Left lobe of liver (tissue), 2 donors: ENCODE measurements around the gene CMTR1. TPM values are rescaled to one million over a fixed set of nuclear protein-coding genes. Genes with fewer than 3 reads are reported as not detected.
"Not testable (repeated sequence)": the region's sequence is repeated elsewhere in the genome, so short reads cannot be mapped to it uniquely, and the experiment has no call there.

Experiments
- ATAC-seq: fragments of 200-7000 bp; cut with Tn5 transposase; one replicate; pipeline ENCODE4 v1.9.1; 2020; ENCODE audit warnings: mild to moderate bottlenecking, moderate library complexity
- DNase-seq: peaks from one replicate; pipeline ENCODE4 v3.0.0-alpha.2; 2020; ENCODE audit warnings: low spot score
- total RNA-seq: library from RNA; stranded (reverse); gene quantifications from one replicate; pipeline ENCODE4 v1.2.1, GENCODE V29; 2021
- donor health status: DM: no; HTN: no; CAD: no; lungs with moderate emphysema.
- donor health status: DM: no; HTN: yes; CAD: no.

The CMTR1 gene
- total RNA-seq, 1 donor from 2014 or later: 17.8 TPM

DNA sequence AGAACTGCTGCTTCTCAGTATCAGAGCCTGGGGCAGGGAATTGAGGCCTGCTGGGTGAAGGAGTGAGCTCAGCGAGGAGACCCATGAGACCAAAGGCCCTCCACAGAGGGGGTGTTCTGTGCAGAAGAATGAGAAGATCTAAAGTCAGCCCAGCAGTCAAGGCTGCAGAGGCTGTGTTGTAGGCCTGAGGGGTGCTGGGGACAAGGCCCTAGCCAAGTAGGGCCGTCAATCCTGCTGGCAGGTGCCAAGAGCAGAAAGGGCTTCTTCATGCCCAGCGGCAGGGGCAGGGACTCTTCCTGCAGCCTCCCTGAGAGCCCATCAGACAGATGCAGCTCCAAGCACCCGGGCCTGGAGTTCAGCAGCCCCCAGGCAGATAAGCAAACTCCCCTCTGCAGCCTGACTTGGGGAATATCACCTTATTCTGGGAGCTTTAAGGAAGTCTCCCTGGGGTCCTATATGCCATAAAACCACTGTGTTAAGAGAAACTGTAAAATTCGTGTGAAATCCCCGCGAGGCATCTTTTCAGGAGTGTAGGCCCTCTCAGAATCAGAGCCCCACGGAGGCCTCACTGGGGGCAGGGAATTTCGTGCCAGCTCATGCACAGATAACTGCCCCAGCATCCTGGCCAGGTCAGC lies 57.6 kb downstream of the CMTR1 start:
- no peak for DNase-seq
- no peak for ATAC-seq

DNA sequence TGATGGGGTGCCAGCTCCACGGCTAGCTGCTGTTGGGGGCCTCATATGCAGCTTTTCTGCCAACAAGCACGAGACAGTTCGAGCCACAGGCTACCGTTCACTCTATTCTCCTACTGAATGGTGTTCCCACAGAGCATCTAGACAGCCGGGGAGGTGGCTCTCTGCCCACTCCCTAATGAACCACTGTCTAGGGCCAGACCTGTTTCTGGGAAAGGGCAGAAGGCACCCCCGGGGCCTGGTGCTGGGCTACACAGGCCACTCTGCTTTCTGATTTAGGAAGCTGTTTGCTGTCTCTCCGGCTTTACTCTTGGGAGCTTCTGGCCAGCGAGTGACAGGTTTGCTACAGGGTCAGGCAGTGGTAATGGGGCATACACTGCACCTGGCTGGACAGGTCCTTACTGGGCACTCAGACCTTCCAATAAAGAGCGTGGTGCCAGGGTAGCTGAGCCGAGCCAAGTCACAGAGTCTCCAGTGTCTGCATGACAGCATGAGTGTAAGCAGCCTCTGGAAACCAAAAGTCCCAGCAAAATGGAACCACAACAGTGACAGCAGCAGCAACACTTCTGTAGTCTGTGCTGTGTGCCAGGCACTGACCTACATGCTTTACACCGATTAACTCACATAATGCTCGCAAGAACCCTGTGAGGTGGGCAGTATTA lies 58.3 kb downstream of the CMTR1 start:
- DNase-seq (peak; percentile 69), ATAC-seq (peak; percentile 85)

DNA sequence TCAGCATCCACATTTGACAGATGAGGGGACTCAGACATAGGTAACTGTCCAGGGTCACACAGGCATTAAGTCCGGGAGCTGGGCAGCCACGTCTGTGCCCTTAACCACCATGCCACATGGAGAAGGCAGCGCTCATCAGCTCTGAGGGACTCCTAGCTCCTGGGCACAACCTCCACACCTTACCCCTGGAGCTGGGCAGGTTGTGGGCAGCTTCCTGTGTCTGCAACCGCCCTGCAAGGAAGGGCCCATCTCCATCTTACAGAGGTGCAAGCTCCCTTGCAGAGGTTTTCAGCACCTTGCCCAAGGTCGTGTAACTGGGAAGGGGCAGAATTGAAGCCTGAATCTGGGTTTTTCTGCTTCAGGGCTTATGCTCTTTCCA lies 58.8 kb downstream of the CMTR1 start:
- DNase-seq (no peak), ATAC-seq (no peak)

DNA sequence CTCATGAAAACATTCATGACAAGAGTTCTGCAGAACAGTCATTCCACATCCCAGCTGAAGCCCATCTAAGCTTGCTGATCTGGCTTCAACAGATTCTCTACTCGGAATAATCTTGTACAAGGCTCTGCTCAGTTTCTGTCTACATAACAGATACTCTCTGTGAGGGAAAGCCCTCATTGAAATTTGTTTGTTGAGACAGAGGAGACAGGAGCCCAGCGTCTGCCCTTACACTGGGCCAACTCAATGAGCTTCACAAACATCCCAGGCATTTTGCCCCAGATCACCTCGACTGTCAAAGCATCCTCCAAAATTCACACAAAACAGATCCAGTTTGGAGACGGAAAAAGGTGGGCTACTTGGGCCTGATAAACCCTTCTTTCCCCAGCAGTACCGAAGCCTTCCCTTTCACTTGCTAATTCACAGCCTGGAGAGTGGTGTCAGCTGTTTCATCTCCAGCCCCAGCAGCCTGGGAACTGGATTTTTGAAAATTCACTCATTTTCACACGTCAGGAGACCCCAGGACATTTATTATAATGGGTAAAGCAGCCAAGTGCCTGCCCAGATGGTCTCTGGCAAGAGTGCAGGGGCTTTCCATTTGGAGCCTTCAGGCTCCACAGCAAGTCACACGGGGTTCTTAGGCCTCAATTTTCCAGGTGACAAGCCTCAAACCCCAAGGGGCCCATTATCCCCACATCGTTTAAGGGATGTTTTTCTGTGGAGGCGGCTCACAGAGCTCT lies 59.4 kb downstream of the CMTR1 start:
- ATAC-seq: no peak
- no peak for DNase-seq

DNA sequence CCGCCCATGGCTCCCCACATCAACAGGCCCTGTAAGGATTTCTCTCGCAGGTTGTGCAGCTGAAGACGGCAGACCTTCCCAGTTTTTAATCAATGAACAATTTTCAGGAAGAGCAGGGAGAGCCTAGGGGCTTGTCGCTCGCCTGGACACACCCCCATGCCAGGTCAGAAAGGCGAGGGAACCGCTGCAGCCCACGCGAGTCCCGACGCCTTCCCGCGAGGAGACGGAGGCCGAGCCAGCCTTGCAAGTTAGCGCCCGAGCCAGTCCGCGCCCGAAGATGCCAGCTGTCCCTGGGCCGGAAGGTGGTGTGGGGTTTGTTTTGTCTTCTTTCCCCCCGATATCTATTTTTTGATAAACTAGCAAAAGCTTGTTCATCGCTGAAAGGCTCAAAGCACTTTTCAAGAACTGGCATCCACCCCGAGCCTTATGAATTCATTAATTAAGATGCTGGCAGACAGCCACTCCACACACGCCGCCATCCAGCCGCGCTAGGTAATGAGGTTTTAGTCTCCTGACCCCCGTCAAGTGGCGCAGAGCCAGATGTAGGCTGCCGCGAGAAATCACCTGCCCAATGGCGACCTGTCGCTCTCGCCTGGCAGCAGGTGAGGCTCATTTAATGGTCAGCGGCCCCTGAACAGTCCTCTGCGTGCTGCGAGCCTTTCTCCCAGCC lies 60.1 kb downstream of the CMTR1 start:
- ATAC-seq: no peak
- no peak for DNase-seq

DNA sequence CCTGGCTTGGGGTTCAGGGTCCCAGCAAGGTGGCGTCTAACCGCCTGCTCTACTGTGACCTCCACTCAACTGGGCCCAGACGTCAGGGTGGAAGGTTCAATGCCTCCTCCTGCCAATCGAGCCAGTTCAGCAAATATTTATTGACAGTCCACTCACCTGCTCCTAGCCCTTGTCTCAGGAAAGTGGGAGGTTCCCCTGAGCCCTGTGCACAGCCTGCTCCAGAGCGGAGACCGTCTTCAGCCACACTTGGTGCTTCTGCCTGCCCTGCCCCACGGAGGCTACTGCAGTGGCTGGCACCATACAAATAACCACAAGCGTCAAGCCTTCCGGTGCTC lies 60.6 kb downstream of the CMTR1 start:
- DNase-seq (peak; percentile 58), ATAC-seq (peak; percentile 75)

DNA sequence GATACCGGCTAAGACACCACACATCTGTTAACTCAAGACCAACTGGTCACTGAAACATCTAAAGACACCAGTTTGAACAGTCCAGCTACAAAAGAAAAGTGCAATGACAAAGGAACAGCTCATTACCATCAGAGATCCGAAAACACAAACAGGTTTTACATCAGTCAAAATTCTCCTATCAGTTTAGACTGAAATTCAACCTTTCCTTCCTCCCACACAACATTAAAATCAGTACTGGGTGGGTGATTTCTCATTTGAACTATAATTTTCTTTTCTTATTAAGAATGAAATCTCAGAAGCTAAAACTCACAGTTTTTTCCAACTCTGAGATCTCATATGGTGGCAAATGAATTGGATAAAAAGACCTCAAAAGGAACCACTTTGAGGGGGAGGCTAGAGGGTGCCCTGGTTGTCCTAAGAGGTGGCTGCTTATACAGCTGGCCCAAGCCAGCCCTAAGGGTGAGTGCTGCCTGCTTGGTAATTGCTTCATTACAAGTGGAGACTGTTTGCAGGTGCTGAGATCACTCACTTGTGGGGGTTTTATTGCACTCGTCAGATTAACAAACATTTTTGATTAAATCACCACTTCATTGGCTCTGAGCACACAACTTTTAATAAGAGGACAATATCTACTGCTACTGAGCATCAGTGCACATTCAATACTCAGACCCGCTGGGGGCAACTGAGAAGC lies 62.4 kb downstream of the CMTR1 start:
- ATAC-seq (no peak), DNase-seq (no peak)

DNA sequence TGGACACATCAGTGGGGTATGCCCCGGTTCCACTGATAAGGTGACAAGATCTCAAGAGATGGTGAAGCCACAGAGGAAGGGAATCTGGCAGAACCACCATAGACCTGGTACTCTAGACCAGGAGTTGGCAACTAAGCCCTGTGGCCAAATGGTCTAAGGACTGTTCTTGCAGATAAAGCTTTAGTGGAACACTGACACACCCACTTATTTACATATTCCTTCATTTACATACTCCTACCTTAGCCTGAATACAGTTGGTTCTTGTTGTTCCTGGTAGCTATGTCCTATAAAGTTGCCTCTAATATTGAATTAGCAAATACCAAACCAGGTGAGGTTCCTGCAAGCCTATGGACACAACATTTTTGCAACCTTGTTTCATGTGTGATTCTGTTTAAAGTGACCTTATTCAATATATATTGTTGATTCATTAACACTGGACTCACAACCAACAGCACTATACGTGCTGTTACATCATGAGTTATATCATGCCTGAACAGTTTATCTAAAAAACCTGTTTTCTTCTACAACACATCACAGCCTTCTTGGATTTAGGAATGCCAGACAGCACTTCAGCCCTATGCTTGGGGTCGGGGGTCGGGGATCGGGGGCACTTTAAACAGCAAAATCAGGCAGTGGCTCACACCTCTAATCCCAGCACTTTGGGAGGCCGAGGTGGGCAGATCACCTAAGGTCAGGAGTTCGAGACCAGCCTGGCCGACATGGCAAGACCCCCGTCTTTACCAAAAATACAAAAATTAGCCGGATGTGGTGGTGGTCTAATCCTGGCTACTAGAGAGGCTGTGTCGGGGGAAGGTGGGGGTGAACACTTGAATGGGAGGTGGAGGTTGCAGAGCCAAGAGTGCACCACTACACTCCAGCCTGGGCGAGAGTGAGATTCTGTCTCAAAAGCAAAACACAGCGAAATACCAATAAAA lies 64.2 kb downstream of the CMTR1 start:
- no peak for DNase-seq
- ATAC-seq: no peak

DNA sequence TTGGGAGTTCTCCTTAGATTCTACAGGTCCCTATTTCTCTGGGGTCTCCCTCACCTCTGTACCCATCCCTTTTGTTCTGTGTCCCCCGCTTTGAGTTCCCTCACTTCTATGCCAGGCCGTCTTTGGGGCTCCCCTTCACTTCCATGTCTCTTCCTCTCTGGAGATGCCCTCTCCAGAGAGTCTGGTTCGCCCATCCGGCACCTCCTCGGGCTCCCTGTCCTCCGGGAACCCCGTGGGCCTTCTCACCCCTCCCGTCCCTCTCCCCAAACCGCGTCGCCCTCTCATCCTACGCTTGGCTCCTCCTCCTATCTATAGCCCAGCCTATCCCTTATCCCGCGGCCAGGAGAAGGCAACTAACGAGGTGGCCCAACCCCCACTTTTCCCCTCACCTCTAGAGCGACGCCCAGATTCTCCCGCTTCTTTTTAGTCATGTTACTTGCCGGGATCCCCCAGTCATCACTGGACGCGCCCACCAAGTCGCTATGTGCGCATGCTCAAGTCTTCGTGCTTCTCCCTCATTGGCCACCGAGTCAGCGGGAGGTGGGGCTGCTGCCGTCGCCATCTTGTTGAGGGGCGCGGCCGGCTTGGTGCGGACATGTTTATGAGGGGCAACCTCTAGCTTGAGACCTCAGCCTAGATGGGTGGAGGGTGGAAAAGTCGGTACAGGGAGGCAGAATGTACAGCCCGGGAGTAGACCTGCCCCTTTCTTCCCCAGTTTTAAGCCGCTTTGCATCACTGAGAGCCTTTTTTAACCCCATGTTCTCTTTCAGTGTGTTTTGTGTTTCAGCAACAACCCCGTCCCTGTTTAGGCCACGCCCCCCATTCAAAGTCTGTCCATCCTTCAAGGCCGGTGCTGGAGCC lies 66.6 kb downstream of the CMTR1 start, which contains the start of gene CCDC167:
Gene CCDC167, minus strand, starts transcription at position 461 of the 861 bp plus-strand sequence. Its CDS starts 30 bp downstream, at position 431.
- peak; percentile 92 for DNase-seq

DNA sequence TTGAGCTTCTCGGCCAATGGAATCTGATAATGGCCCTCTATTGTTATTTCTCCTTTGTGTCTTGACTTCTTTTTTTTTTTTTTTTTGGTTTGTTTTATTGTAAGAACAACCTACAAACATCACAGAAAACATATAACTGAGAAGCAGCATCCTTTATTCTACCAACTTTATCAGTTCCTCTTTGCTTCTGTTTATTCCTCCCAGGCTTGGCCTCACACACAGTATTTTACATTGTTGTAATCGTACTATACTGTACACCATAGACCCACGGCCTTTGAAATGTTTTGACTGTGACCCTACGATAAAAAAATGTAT lies 67.2 kb downstream of the CMTR1 start:
- DNase-seq (no peak), ATAC-seq (no peak)

More for the DNA sequence above, 66.6 kb downstream of the CMTR1 start, which contains the start of gene CCDC167:
- ATAC-seq: peak; percentile 99

DNA sequence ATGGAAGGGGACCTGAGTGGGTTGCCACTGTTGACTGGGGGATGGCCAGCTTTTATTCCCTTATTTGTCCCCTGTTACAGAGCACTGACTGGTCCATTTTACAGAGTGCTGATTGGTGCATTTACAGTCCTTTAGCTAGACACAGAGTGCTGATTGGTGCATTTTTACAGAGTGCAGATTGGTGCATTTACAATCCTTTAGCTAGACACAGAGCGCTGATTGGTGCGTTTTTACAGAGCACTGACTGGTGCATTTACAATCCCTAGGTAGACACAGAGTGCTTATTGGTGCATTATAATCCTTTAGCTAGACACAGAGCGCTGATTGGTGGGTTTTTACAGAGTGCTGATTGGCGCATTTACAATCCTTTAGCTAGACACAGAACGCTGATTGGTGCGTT lies 67.9 kb downstream of the CMTR1 start:
- ATAC-seq, DNase-seq: not testable (repeated sequence)

DNA sequence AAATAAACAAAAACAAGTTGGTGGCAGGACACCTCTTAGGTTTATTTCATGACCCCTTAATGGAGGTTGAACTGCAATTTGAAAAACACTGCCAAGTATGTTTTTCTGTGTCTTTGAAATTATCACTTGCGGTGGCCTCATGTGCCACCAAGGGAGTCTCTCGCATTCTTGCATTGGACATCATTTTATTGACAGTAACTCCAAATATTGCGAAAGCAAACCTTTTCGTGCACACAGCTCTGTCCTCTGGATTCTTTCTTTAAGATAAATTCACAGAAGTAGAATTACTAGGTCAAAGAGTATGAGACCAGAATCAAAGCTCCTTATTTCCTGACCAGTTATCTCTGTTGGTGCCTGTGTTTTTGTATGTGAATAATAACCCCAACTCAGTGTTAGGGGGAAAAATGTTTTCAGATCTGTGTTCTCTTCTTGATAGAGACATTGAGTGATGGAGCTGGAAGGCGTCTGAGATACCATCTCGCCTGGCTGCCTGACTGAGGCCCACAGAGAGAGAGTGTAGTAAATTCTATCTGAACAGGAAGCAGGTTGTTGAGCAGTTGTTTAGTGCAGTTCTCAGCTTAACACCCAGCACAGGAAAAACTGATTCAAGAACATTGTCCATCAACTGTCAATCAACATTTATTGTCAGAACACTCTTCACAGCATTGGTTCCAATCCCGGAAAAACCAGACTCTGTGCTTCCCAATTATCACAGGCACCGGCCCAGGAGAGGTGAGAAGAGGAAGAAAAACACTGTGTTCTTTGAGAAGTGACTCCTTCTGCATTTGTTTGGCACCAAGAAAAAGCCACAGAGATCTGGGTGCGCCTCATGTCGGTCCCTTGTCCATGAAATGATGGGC lies 68.8 kb downstream of the CMTR1 start:
- DNase-seq: no peak
- no peak for ATAC-seq

DNA sequence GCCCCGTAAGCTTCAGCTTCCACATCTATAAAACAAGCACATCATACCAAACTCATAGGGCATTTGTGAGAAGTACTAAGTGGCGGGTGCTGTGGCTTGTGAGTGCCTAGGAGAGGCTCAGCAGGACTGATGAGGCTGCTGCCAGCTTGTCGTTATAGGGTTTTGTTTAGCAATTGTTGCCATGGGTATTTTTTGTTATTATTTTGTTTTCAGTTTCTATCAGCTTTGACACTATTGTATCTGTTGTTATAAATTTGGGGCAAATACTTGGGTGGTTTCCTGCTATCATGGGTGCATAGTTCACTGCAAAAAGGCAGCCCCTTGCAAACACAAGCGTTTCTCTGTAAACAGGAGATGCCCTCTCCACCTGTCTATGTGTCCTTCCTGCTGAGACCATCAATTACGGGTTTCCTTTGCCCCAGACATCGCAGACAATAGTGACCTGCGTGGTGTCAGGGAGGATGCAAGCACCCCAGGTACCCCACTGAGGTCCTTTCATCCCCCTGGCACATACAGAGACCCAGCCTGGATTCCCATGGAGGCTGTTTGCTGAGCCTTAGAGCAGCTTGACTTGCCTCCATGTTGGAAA lies 69.8 kb downstream of the CMTR1 start:
- no peak for ATAC-seq

DNA sequence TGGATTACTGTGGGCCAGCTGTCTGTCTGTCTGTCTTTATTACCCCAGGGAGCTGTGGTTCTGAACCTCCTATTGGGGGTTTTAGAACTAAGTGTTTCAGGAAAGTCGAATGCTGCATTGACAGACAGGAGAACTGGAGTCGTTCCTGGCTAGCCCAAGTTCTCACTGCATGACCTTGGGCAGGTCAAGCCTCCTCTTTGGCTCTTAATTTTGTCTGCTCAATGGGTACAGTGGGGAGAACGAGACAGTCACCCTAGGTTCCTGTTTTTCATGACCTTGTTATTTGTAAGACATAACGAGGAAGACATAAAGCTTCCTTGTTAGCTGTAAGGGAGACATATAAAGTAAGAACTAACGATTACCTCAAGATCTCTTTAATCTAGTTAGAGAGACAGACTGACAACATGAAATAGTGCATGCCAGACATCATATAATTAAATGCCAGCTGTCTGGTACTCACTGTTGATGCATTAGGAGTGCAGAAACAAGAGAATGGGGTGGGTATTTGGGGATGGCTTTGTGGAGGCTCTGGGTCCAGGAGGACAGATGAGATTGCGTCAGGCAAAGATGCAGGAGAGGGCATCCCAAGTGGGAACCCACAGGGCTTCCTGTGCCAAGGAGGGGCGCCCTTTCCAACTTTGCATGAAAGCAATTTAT lies 70.4 kb downstream of the CMTR1 start:
- ATAC-seq (no peak), DNase-seq (no peak)

More for the DNA sequence above, 69.8 kb downstream of the CMTR1 start:
- no peak for DNase-seq

DNA sequence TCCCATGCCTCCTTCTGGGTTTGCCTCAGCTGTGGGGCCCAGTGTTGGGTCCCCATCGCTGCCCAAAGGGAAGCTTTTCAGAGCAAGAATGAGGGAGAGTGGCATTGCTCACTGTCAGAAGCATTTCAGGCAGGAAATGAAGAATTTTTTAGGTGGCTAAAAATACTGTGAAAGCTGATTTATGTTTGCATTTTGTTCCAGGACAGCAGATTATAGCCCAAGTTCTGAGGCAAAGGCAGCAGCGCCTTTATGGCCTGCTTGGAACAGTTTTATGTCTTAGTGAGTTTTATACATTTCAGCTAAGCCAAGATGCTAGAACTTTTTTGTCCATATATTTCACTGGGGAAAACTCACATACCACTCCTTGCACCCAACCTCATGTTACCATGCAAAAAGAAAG lies 71.0 kb downstream of the CMTR1 start:
- DNase-seq (no peak), ATAC-seq (no peak)

DNA sequence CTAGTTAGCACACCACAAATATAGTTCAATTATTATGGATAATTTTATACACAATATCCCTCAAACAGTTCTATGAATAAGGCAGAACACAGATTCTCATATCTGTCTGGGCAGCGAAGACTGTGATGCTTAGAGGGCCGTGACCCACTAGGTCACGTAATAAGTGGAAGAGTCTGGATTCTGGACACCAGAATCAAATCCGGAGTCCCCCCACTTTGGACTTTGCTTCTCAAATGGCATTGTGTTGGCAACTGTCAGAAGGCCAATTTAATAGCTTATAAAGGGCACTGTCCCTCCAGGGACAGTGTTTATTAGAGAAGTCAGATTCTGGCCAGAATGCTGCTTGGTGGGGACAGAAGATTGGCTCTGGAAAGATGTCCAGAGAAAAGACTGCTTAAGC lies 73.5 kb downstream of the CMTR1 start:
- no peak for DNase-seq
- no peak for ATAC-seq

DNA sequence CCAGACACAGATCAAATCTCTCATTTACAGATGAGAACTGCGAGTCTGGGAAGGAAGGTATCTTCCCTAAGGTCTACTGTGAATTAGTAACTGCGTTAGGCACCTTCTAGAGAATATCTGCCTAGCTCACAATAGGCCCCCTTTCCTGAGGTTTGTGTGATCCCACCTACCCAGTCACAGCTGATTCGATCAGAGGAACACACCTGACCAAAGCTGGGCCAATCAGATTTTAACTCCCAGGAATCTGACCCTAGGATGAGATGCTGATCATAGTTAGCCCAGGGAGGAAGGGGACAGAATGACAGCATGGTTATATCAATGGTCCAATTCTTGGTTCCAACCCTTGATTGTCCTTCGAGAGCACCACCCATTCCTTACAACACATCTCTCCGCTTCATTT lies 74.1 kb downstream of the CMTR1 start:
- ATAC-seq: no peak

More for the DNA sequence above, 74.1 kb downstream of the CMTR1 start:
- DNase-seq: no peak
